ENCODE data around the gene MAN1A1.
"Not testable (repeated sequence)": the region's sequence is repeated elsewhere in the genome, so short reads cannot be mapped to it uniquely, and the experiment has no call there.

Gene MAN1A1

DNA sequence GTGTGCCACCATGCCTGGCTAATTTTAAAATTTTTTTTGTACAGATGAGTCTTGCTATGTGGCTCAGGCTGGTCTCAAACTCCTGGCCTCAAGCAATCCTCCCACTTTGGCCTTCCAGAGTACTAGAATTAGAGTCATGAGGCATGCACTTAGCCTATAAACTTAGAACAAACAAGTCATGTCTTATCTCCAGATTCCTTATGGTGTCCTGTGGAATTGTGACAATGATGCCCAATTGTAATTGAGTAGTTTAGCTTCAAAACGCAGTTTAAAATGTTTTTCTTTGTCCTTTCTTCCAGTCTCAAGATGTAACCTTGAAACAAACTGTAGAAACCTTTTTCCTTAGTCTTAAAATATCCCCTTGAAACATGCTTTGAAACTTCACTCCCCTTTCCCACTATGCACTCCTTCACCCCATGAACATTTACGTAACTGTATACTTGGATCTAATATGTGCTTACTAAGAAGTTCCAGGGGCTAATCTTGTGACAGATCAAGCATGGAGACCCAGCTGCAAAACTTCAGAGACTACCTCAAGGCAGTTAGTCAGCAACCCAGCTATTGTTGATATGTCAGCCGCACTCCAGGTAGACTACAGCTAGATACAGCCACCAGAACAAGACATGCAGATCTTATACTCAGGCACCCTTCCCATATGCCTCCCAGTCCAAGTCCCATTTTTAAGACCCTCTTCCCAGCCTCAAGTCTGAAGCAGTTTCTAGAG is 46.2 kb downstream of the MAN1A1 start:
- DNase-seq (ENCODE audit: low spot score): no peak

DNA sequence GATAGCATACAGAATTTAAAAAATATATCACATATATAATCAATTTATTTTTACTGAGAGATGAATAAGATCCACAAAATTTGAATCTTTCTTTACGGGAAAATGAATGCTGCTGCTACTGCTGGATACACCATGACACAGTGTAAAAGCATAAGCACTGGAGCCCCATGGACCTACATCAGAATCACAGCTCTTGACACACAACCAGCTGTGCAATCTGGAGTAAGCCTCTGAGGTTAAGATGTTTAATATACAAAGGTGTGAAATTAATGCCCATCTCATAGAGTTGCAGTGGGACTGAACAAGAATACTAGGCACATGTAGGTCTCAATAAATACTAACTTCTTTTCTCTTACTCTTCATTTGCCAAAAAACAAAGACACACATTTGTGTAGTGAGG is 48.1 kb downstream of the MAN1A1 start:
- DNase-seq (ENCODE audit: low spot score): no peak

DNA sequence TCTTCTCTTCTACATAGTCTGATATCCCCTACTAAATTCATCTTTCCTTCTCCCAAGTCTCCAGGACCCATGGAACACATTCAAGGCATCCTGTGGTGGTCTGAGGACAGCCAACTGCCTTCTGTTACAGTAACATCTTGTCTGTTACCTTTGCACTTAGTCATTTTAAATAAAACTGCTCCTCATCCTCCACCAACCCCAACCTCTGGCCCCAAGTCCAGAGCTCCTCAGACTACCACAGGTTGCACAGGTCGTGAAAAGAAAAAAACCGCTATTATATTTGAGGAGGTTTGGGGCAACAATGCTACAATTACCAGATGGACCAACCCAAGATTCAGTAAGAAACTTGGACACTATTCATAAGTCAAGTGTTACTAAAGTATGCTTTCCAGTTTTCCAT is 49.9 kb downstream of the MAN1A1 start:
- DNase-seq (ENCODE audit: low spot score): no peak

DNA sequence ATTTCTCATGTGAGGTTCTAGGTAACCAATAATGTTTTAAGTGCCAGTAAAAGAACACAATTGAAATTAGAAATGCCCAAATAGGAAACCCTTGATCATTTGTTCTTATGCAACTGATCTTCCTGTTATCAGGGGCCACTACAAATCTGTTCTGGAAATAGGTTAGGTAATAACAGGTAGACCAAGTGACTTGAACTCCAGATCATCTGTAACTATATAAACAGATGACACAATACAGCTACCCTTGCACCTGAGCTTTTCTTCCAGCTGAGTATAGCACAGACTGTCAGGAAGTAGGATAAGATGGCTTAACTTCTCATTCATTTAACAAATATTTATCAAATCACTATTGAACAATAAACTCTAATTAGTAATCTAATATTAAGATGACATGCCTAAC is 52.5 kb downstream of the MAN1A1 start:
- DNase-seq (ENCODE audit: low spot score): no peak

DNA sequence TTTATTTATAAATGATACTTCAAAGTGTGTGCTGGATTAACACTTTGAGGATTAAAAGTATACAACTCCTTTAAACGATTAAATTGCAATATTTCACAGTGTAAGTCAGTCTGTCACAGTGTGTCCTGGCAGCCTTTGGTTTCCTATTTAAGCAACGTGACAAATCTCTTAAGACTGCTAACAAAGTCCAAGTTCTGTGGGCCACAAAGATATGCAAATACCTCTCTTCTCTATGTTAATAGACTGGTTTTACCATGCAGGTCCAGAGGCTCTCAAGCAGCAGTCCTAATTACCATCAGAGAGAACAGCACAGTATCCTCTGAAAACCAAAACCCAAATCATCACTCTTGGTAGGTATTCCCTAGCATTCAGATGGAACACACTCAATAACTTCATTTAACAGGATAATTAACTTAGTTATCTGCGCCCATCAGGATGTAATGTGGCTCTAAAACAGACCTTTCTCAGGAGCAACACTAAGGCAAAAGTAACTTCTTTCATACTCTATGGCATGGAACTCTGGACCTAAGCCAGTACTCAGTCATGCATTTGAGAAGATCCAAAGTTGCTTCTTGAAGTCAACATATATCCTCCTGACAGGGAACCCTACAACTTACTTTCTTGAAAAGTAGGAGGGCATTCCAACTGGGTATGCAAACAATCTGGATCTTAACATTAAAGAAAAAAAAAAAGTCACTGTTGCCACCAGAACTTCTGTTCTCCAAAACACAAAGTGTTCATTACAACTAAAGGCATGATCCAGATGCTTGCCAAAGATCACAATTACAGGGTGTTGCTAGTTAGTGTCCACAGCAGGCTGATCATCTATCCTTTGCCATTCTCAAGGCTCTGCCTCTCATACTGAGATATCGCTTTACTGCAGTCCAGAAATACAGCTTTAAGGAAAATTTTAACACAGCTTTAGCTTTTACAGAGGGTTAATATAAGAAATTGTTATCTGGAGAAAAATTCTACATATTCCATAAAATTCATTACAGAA is 53.2 kb downstream of the MAN1A1 start:
- DNase-seq (ENCODE audit: low spot score): no peak

DNA sequence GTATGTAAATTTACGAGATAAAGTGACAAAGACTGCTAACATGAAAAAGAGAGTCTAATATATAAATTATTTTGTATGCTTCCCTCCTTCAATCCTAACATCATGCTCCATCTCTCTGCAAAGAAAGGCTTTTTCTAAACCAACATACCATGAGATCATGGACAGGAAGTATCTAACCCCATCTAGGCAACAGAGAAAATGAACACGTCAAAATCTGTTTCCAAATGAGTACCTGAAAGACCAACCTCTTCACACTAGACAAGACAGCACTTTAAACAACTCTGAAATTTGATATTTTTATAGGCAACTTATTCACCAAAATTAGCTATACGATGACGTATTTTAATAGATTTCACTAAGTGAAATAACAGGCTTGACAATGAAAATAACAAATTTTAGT is 54.6 kb downstream of the MAN1A1 start:
- DNase-seq (ENCODE audit: low spot score): no peak

DNA sequence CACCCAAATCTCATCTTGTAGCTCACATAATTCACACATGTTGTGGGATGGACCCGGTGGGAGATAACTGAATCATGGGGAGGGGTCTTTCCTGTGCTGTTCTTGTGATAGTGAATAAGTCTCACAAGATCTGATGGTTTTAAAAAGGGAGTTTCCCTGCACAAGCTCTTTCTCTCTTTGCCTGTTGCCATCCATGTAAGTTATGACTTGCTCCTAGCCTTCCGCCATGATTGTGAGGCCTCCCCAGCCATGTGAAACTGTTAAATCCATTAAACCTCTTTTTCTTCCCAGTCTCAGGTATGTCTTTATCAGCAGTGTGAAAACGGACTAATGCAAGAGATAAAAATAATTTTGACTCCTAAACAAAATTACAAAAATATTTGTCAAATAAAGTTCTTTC is 58.5 kb downstream of the MAN1A1 start:
- DNase-seq (ENCODE audit: low spot score): not testable (repeated sequence)

DNA sequence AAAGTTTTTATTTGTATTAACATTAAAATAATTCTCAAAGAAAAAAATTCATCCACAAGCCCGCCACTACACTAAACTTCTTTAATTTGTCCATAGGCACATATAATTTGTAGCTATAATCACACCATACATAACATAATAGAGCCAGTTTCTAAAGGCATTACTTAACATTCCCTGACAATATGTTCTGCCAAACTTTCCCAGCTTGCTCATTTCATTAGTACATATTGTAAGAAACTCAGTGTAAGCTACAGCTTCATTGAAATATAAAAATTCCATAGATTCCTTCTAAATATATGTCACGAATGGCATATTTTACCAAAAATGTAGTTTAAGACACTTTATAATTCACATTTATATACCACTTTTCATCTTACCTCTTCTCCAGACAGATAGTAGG is 59.3 kb downstream of the MAN1A1 start:
- DNase-seq (ENCODE audit: low spot score): no peak

DNA sequence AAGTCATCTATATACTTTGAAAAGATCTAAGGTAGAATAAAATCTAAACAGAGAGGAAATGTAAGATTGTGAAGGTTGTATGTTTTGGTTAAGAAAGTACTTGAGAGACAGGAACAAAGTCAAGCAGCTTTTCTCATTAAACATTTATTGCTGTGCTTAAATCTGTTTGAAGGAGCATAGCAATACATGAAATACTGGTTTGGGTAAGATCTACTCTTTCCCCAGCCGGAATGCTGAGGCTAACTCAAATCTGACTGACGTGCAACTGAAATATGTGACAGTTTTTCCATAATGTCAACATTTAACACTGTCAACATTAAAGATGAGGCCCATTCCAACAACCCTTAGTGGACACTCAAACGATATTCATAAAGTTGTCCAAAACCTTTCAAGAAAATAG is 59.9 kb downstream of the MAN1A1 start:
- no peak for DNase-seq (ENCODE audit: low spot score)

DNA sequence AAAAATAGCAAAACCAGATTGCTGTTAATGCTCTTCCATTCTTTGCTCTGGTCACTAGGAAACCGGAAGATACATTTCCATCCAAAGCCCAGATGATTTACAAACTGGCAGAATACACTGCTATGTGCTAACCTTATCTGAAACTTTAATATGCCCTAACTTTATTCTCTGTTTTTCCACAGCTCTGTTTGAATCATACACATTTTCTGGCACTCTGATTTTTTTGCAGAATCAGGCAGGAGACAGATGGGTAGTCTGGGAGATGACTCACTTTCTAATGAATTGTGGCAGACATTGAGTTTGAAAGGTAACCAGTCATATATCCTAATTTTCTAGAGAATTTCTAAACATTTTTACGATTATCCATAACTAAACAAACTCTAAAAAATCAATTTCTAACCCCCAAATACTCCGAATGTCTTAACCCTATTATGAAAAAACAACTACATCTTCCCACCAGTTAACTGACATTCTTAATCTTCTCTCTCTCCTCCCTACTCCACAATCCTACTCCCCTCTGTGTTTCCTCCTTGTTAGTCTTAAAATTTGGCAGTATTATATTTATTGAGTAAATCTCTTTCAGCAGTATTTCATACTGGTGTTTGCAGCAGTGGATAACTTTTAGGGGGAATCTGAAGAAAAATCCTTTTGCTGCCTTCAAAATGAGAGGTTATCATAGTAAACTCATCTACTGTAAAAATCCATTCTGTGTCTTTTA is 63.5 kb downstream of the MAN1A1 start:
- DNase-seq (ENCODE audit: low spot score): no peak

DNA sequence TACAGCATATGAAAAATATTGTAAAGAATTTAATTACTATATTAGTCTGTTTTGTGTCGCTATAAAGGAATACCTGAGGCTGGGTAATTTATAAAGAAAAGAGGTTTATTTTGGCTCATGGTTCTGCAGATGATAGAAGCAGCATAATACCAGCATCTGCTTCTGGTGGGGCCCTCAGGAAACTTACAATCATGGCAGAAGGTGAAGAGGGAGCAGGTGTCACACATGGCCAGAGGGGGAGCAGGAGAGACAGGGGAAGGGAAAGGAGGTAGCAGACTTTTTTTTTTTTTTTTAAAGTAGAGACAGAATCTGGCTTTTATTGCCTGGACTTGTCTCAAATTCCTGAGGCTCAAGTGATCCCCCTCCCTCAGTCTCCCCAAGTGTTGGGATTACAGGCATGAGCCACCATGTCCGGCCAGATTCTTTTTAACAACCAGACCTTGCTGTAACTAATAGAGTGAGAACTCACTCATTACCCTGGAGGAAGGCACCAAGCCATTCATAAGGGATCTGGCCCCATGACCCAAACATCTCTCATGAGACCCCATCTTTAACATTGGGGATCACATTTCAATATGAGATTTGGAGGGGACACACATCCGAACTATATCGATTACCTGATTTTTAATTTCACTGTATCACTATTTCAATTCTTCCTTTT is 64.6 kb downstream of the MAN1A1 start:
- no peak for DNase-seq (ENCODE audit: low spot score)

DNA sequence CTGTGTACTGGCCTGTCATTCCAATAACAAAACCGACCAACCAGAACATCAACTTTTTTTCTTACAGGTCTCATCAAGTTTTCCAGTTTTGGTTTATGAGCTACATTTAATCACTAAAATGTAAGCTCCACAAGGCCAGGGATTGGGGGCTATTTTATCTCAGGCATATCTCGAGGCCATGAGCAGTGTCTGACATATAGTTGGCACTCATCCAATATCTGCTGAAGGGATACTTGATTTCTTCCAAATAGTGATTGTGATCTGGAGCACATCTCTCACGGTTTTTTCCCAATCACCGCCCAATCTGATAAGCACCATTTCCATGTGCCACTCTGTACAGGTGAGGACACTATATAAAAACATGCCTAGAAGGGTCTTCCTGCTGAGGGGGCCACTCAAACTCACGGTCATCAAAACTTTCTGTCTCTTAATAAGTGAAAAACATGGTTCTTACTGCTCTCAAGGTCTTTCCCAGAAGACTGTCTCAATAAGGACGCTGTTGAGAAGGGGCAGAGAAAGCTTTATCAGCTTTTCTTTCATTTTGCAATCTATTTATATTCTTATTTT is 65.5 kb downstream of the MAN1A1 start:
- no peak for DNase-seq (ENCODE audit: low spot score)

DNA sequence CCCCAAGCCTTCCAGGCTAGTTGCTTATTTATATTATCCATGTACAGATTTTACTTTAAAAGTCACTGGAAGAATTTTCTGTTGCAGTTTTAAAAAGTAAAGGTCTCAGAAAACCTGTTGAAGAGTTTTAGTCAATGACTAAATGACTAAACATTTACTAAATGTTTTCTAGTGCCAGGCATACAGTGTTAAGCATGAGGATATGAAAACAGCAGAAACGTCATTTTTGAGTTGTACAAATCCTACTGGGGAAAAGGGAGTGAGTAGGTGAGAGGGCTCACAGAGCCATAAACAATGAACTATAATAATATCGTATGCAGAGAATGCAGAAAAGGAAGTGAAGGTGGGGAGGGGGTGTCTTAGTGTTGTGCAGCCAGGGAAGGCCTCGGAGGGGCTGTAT is 66.3 kb downstream of the MAN1A1 start:
- DNase-seq (ENCODE audit: low spot score): no peak

DNA sequence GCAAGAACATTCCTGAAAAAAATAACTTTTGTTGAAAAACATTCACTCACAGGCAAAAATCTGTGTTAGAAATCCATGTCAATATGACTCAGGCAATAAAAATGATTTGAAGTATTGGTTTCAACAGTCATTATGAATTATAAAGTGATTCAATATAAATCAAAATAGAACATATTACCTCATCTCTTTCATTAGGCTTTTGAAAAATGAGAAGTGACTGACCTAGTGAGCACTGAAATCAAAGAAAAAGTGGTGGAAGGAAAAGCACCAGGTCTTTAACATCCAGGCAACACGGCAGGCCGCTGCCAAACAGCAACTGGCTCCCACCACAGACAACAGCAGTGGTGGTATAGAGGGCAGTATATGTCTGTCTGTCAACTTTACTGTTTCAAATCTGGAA is 68.9 kb downstream of the MAN1A1 start:
- no peak for DNase-seq (ENCODE audit: low spot score)

DNA sequence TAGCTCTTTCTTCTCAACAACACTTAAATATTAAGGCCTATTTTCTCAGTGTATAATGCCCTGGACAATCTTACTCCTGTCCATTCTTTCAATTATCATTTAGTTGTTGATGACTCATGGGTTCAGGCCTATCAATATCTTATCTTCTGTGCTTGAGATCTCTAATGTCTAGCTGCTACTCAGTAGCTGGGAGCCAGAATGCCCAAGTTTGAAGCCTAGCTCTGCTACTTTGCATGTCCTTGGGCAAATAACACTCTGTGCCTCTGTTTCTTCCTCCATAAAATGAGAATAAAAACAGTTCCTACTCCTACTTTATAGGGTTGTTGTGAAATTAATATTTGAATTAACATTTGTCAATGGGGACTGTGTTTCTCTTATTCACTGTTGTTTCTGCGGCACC is 69.5 kb downstream of the MAN1A1 start:
- DNase-seq (ENCODE audit: low spot score): no peak

DNA sequence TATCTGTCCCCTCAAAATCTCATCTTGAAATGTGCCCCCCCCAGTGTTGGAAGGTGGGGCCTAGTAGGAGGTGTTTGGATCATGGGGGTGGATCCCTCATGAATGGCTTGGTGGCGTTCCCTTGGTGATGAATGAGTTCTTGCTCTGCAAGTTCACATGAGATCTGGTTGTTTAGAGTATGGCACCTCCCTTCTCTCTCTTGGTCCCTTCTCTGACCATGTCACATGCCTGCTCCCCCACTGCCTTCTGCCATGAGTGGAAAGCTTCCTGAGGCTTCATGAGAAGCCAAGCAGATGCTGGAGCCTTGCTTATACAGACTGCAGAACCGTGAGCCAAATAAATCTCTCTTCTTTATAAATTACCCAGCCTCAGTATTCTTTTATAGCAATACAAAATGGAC is 70.9 kb downstream of the MAN1A1 start:
- no peak for DNase-seq (ENCODE audit: low spot score)

DNA sequence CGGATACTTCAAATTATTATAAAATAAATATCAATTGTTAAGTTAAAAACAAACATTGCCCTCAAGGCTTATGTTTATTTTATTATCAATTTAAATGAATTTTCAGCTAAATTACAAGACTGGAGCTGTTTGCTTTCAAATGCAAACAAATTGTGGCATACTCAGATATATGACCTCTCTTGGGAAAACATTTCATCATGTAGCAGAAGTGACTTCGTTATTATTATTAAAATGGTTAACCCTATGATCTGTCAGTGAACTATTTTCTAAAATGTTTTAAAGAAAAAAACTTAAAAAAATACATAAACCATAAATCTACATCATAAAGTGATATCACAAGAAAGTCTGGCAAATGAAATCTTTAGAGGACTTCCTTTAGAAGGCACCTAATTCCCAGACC is 72.5 kb downstream of the MAN1A1 start:
- DNase-seq (ENCODE audit: low spot score): no peak

DNA sequence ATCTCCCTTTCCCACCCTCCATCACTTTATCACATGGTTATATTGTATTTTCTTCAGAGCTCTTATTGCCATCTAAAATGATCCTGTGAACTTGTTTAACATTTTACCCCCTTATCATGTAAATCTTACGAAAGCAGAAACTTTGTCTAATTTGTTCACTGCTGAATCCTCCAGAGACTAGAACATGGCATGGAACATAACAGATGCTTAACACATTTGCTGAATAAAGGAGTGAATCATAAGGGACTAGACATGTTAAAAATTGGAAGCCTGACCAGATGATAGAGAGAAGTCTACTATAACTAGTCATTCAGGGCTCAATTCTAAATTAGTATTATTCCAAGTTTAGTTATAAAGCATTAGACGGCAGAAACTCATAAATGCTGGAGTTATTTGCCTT is 73.3 kb downstream of the MAN1A1 start:
- no peak for DNase-seq (ENCODE audit: low spot score)

DNA sequence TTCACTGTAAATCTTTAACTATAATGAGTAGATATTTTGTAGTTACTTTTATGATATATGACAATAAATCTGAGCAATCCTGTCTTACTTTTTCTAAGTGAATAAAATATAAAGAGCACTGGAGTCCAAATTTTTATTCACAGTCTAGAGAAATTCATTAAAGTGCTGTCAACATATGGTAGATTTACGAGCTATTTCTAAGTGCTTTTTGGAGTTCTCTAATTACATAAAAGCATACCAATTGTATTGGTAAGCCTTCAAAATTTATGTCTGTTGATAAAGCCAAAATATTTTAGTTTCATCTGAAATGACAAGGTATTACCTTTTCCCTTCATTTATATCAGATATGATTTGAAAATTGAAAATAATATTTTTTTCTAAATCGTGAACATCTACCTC is 75.4 kb downstream of the MAN1A1 start:
- no peak for DNase-seq (ENCODE audit: low spot score)

DNA sequence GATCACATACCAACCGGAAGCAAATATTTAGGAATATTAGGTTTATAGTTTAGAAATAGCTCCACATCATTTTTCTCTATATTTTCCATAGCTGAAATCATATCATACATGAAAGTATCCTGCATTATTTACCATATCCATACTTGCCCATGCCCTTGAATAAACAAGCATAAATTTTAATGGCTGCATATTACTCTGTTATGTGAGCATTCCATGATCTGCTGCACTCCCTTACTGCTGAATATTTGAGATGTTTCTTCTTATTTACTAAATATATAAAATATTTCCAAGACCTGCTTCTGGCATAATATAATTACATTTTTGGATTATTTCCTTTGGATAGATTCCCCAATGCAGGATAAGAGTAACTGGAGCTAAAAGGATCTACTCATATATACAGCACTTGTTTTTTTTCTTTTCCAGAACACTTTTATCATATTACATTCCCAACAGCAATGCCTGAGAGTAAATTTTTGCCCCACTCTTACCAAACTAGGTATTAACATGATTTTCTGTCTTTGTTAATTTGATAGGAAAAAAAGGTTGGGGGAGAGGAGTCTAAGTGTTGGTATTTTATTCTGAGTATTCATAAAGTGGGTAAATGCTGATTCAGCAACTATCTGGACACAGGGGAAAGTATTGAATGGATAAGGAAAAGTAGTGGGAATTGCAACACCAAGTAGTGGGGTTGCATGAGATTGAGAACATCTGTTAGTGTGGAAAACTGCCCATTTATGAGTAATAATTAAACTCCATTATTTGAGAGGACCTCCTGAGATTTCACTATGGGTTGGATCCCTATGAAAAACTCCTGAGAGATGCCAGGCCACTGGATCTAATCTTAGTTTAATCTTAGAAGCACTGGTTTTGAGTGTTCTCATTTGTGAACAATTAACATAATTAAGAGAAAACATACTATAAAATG is 76.0 kb downstream of the MAN1A1 start:
- no peak for DNase-seq (ENCODE audit: low spot score)

DNA sequence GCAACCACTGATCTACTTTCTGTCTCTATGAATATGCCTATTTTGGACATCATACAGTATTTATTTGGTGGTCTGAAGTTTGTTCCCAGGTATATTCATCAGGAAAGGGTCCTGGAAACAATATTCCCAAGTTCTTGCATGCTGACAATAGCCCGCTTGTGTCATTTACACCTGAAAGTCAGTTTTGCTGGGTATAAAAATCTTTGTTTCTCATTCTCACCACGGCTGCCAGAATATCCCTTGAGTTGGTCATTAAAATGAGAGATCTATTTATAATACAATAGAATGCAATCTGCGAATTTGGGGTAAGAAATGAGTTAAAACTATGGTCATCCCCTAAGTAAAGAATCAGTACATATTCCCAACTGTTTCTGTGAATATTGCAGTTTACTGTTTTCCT is 79.0 kb downstream of the MAN1A1 start:
- no peak for DNase-seq (ENCODE audit: low spot score)
